SK-N-MC (cell line): ENCODE results near the gene MCEMP1.

Experiments
- DNase-seq: peaks from one replicate; pipeline ENCODE4 v3.0.0-alpha.2; 2011; ENCODE audit warnings: low read depth, low spot score
- H3K27ac ChIP-seq: fragments of 200-600 bp; sonication (generic); 2 replicates; pipeline ENCODE4 v1.5.1; 2016; ENCODE audit warnings: mixed run types
- H3K36me3 ChIP-seq: fragments of 200-600 bp; sonication (generic); 2 replicates; pipeline ENCODE4 v1.6.1; 2017; ENCODE audit warnings: antibody characterized with exemption, low read length, mixed read lengths; ENCODE audit not compliant: insufficient read depth
- H3K4me3 ChIP-seq: fragments of 200-600 bp; sonication (generic); 2 replicates; pipeline ENCODE4 v1.5.1; 2016
- H3K9ac ChIP-seq: fragments of 200-600 bp; sonication (generic); 2 replicates; pipeline ENCODE4 v1.8.0; 2017; ENCODE audit warnings: mixed run types, mixed read lengths; ENCODE audit not compliant: insufficient read length
- H3K9me3 ChIP-seq: fragments of 200-600 bp; sonication (generic); 2 replicates; pipeline ENCODE4 v1.6.1; 2017; ENCODE audit warnings: low read depth, mild to moderate bottlenecking, antibody characterized with exemption, low read length, moderate library complexity, mixed read lengths
- EZH2 ChIP-seq: fragments of 200-600 bp; sonication (generic); IDR thresholded peaks from one replicate; pipeline ENCODE4 v1.6.1; 2017; ENCODE audit warnings: antibody characterized with exemption
- FOXP2 ChIP-seq: optimal IDR thresholded peaks from 2 replicates; pipeline ENCODE3; 2011; ENCODE audit warnings: mild to moderate bottlenecking, moderate library complexity; ENCODE audit not compliant: insufficient read depth; ENCODE audit errors: extremely low read length, control extremely low read depth
- POLR2AphosphoS5 ChIP-seq: IDR thresholded peaks from 2 replicates; pipeline ENCODE4 v1.6.1; 2012; ENCODE audit warnings: mild to moderate bottlenecking, low read depth, low read length, borderline replicate concordance

MCEMP1 gene

GRCh38 chr19:7710616-7711015 lies 33.7 kb downstream of the MCEMP1 start:
- no peak for TF ChIP-seq EZH2
- no peak for TF ChIP-seq FOXP2
- no peak overlapping the region for H3K9ac ChIP-seq
- DNase-seq: no peak

GRCh38 chr19:7715671-7716070 lies 38.8 kb downstream of the MCEMP1 start:
- no peaks in the 10 kb centered on the region for H3K9me3 ChIP-seq
- TF ChIP-seq EZH2 (no peak), POLR2AphosphoS5 (no peak), FOXP2 (no peak)

More at GRCh38 chr19:7710616-7711015, 33.7 kb downstream of the MCEMP1 start:
- Histone ChIP-seq H3K27ac (no peak overlapping the region), H3K36me3 (no peaks in the 10 kb centered on the region), H3K4me3 (no peak overlapping the region), H3K9me3 (no peaks in the 10 kb centered on the region)

GRCh38 chr19:7716762-7717161 lies 39.9 kb downstream of the MCEMP1 start:
- Histone ChIP-seq H3K36me3 (no peaks in the 10 kb centered on the region), H3K4me3 (no peak overlapping the region), H3K9ac (no peak overlapping the region), H3K9me3 (no peaks in the 10 kb centered on the region), H3K27ac (no peak overlapping the region)
- DNase-seq: no peak
- TF ChIP-seq FOXP2 (no peak), EZH2 (no peak), POLR2AphosphoS5 (no peak)

More at GRCh38 chr19:7715671-7716070, 38.8 kb downstream of the MCEMP1 start:
- Histone ChIP-seq H3K4me3 (no peak overlapping the region), H3K27ac (no peak overlapping the region), H3K9ac (no peak overlapping the region), H3K36me3 (no peaks in the 10 kb centered on the region)
- no peak for DNase-seq

GRCh38 chr19:7718668-7719067 lies 41.8 kb downstream of the MCEMP1 start:
- no peak overlapping the region for H3K9ac ChIP-seq
- DNase-seq: no peak
- no peak overlapping the region for H3K27ac ChIP-seq
- no peaks in the 10 kb centered on the region for H3K36me3 ChIP-seq
- no peak for TF ChIP-seq EZH2
- no peak for TF ChIP-seq POLR2AphosphoS5
- H3K9me3 ChIP-seq: no peaks in the 10 kb centered on the region
- no peak overlapping the region for H3K4me3 ChIP-seq

- no peaks in the 10 kb centered on the region for H3K9me3 ChIP-seq
- no peak overlapping the region for H3K27ac ChIP-seq
- H3K9ac ChIP-seq: no peak overlapping the region
- no peaks in the 10 kb centered on the region for H3K36me3 ChIP-seq
- DNase-seq: no peak
- no peak for TF ChIP-seq POLR2AphosphoS5
- TF ChIP-seq EZH2: no peak
- TF ChIP-seq FOXP2: no peak
- no peak overlapping the region for H3K4me3 ChIP-seq
Observed at GRCh38 chr19:7720351-7720750, 43.5 kb downstream of the MCEMP1 start.

- Histone ChIP-seq H3K4me3 (no peak overlapping the region), H3K9ac (no peak overlapping the region), H3K9me3 (no peaks in the 10 kb centered on the region), H3K36me3 (no peaks in the 10 kb centered on the region), H3K27ac (no peak overlapping the region)
- TF ChIP-seq POLR2AphosphoS5: no peak
- TF ChIP-seq EZH2: no peak
- no peak for TF ChIP-seq FOXP2
- no peak for DNase-seq
Observed at GRCh38 chr19:7722231-7722651, 45.4 kb downstream of the MCEMP1 start.

- no peak for DNase-seq
- TF ChIP-seq POLR2AphosphoS5 (no peak), FOXP2 (no peak), EZH2 (no peak)
- H3K9me3 ChIP-seq: no peaks in the 10 kb centered on the region
- no peak overlapping the region for H3K9ac ChIP-seq
- H3K27ac ChIP-seq: no peak overlapping the region
- no peaks in the 10 kb centered on the region for H3K36me3 ChIP-seq
- no peak overlapping the region for H3K4me3 ChIP-seq
Observed at GRCh38 chr19:7725791-7726190, 48.9 kb downstream of the MCEMP1 start.

- Histone ChIP-seq H3K9ac (no peak overlapping the region), H3K4me3 (no peak overlapping the region), H3K36me3 (no peaks in the 10 kb centered on the region), H3K9me3 (no peaks in the 10 kb centered on the region), H3K27ac (no peak overlapping the region)
- no peak for DNase-seq
- TF ChIP-seq EZH2 (no peak), FOXP2 (no peak)
Observed at GRCh38 chr19:7729211-7729610, 52.3 kb downstream of the MCEMP1 start.
